HG02759 (cell line): ENCODE results near the gene STAM2.
"Not testable (repeated sequence)": the region's sequence is repeated elsewhere in the genome, so short reads cannot be mapped to it uniquely, and the experiment has no call there.

Experiments used
- ATAC-seq: cut with Tn5 transposase; IDR thresholded peaks from one replicate; pipeline ENCODE4 v1.9.1; 2021; ENCODE audit warnings: mild to moderate bottlenecking, moderate library complexity; ENCODE audit not compliant: unreplicated experiment

Gene STAM2

GRCh38 chr2:152173831-152174230 lies 1.7 kb downstream of the STAM2 start:
- ATAC-seq = no peak

- ATAC-seq = not testable (repeated sequence)
These were observed 3.3 kb downstream of the STAM2 start for GRCh38 chr2:152172201-152172785.

DNA sequence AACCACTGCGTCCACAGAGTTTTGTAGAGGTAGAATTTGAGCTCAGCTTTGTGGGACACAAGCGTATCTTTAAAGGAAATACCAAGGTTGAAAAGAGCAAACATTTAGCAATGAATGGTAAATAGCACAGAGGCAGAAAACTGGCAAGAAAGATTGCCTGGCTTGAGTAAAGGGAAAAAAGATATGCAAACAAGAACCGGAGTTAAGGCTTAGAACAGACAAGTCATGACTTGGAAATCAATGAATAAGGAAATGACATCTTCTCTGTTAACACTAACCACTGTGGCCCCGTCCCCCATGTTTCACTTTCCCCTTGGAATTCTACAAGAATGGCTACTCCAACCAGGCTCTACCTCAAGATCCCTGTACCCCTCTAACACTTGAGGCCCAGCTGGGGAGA lies 3.8 kb downstream of the STAM2 start:
- ATAC-seq = no peak

GRCh38 chr2:152169158-152169557 lies 6.4 kb downstream of the STAM2 start:
- ATAC-seq = not testable (repeated sequence)

DNA sequence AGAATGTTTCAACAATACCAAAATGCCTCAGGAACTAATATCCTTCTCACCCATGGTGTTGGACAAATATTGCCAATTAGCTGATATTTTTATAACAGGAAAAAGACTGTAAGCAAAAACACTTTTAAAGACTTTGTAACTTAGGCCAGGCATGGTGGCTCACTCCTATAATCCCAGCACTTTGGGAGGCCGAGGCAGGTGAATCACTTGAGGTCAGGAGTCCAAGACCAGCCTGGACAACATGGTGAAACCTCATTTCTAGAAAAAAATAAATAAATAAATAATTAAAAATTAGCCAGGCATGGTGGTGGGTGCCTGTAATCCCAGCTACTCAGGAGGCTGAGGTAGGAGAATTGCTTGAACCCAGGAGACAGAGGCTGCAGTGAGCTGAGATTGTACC lies 8.1 kb downstream of the STAM2 start:
- ATAC-seq = not testable (repeated sequence)

GRCh38 chr2:152167065-152167464 lies 8.5 kb downstream of the STAM2 start:
- no peak for ATAC-seq

- ATAC-seq = peak; percentile 79
These were observed 8.9 kb downstream of the STAM2 start for GRCh38 chr2:152166633-152167032.

DNA sequence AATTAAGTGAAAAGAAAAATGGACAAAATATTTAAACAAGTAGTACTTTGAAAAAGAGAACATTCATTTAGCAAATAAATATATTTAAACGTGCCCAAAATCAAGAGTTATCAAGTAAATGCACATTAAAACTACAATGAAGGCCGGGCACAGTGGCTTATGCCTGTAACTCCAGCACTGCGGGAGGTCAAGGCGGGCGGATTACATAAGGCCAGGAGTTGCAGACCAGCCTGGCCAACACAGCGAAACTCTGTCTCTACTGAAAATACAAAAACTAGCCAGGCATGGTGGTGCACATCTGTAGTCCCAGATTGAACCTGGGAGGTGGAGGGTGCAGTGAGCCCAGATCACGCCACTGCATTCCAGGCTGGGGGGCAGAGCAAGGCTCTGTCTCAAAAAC lies 9.8 kb downstream of the STAM2 start:
- no peak for ATAC-seq

- no peak for ATAC-seq
These were observed 10.3 kb downstream of the STAM2 start for GRCh38 chr2:152165306-152165705.

DNA sequence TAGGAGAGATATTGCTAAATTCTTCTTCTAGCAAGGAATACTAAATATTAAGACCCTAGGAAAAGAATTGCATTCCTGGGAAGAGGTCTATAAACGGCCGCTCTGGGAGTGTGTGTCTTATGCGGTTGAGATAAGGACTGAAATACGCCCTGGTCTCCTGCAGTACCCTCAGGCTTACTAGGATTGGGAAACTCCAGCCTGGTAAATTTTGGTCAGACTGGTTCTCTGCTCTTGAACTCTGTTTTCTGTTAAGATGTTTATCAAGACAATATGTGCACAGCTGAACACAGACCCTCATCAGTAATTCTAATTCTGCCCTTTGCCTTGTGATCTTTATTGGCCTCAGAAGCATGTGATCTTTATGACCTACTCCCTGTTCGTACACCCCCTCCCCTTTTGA lies 11.9 kb downstream of the STAM2 start:
- not testable (repeated sequence) for ATAC-seq

DNA sequence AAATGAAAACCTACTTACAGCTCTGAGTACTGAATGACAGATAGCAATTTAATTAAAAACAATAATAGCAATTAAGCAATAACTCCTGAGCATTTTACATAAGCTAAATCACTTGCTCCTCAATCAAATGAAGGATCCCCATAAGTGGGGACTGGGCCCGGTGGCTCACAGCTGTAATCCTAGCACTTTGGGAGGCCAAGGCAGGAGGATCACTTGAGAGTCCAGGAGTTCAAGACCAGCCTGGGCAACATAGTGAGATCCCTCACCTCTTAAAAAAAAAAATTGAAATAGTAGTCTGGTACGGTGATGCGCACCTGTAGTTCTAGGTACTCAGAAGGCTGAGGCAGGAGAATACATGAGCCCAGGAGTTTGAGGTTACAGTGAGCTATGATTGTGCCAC lies 13.4 kb downstream of the STAM2 start:
- no peak for ATAC-seq

GRCh38 chr2:152161598-152161997 lies 14.0 kb downstream of the STAM2 start:
- ATAC-seq = peak; percentile 50

- not testable (repeated sequence) for ATAC-seq
These were observed 15.2 kb downstream of the STAM2 start for GRCh38 chr2:152160378-152160777.

- ATAC-seq = no peak
These were observed 18.3 kb downstream of the STAM2 start for GRCh38 chr2:152157253-152157652.

GRCh38 chr2:152155209-152155608 lies 20.4 kb downstream of the STAM2 start:
- no peak for ATAC-seq

- ATAC-seq = peak; percentile 33
These were observed 21.1 kb downstream of the STAM2 start for GRCh38 chr2:152154462-152154861.

DNA sequence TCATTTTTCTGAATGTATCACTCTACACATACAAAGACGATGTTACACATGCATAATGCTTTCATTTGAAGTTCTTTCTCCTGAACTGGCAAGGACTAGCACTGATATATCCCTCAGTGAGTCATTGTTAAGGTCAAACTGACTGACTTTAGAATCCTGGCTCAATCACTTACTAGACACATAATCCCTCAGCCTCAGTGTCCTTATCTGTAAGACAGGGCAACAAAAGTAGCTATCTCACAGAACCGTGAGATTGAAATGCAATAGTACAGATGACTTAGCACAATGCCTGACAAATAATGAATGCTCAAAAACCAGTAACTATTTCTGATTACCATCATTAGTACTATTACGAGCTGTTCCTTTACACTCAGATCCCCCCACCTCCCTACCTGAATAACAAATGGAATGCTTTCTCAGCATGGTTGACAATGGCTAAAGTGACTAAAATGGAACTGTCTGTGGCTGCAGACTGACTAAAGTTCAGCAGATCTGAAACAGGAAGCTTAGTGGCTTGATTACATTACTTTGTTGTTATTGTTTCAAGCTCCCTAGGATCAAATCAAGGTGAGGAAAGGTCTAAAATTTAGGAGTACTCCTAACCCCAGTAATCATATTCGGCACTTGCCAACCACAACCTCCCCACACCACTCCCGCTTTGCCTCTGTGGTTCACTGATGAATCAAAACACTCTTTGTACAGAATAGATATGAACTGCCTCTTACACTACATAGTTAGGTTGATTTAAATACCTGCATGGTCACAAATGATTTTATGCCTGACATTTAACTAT lies 40.9 kb downstream of the STAM2 start:
- ATAC-seq = peak; percentile 87

- ATAC-seq = no peak
These were observed 43.3 kb downstream of the STAM2 start for GRCh38 chr2:152132306-152132705.

DNA sequence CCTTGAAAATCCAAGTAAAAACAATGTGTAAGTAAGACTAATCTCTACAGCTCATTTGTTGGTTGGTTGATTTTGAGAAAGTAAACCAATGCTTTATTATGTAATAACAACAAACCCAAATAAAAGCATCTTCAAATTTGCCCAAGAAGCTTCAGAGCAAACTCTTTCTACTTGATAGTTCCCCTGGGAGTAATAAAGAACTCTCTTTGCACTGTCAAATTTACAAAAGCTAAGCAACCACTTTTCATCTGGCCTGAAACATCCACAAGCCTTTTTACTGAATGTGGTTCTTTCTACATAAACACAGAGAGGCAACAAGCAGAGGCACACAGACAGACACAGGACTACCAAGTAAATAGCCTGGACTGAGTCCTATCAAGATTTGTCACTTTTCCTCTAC lies 47.9 kb downstream of the STAM2 start:
- ATAC-seq = no peak

DNA sequence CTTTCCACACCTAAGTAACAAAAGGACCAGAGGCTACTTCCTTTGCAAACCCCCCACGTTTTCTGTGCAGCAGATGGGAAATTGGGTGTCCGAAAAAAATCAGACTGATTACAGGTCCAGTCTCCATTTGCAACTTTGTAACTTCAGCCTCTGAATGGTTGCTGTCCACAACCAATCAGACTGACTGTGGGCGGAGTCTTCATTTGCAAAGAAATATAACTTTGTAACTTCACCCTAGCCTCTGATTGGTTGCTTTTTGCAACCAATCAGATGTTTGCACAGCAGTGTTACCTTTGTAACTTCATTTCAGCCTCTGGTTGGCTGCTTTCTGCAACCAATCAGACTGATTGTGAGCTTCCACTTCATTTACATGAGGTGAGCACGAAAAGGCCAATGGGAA lies 48.9 kb downstream of the STAM2 start:
- no peak for ATAC-seq

DNA sequence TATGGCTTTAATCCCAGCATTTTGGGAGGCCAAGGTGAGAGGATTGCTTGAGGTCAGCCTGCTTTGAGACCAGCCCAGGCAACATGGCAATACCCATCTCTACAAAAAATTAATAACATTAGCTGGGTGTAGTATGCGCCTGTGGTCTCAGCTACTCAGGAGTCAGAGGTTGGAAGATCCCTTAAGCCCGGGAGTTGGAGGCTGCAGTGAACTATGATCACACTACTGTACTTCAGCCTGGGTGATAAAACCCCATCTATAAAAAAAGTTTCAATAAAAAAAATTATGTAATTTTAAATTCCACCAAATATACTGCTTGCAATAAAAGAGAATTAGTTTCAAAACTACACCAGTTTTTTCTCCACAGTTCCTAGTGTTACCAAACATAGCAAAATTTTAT lies 53.4 kb downstream of the STAM2 start:
- ATAC-seq = no peak

GRCh38 chr2:152120430-152120829 lies 55.1 kb downstream of the STAM2 start:
- no peak for ATAC-seq

GRCh38 chr2:152115952-152116351 lies 59.6 kb downstream of the STAM2 start:
- ATAC-seq = no peak
